Type B pancreatic cell (in vitro differentiated cells): ENCODE data around the gene SLC22A3. TPM values are rescaled to one million over a fixed set of nuclear protein-coding genes. Genes with fewer than 3 reads are reported as not detected.

ENCODE experiments used
- DNase-seq: peaks from one replicate; pipeline ENCODE4 v3.0.0; 2021; ENCODE audit warnings: mixed read lengths; ENCODE audit not compliant: unreplicated experiment; ENCODE audit errors: extremely low spot score
- H3K27ac Mint-ChIP-seq: 2 replicates; pipeline ENCODE4 v1.8.0; 2021; ENCODE audit warnings: mild to moderate bottlenecking, mixed read lengths
- H3K27me3 Mint-ChIP-seq: 2 replicates; pipeline ENCODE4 v1.8.0; 2021; ENCODE audit warnings: mixed read lengths
- H3K36me3 Mint-ChIP-seq: 2 replicates; pipeline ENCODE4 v1.8.0; 2021; ENCODE audit warnings: mixed read lengths
- H3K4me1 Mint-ChIP-seq: one replicate; pipeline ENCODE4 v1.8.0; 2021; ENCODE audit warnings: mixed read lengths; ENCODE audit not compliant: unreplicated experiment
- H3K4me3 Mint-ChIP-seq: 2 replicates; pipeline ENCODE4 v1.8.0; 2021; ENCODE audit warnings: mild to moderate bottlenecking, mixed read lengths
- H3K9me3 Mint-ChIP-seq: 2 replicates; pipeline ENCODE4 v1.8.0; 2021; ENCODE audit warnings: mixed read lengths
- total RNA-seq: library from RNA; stranded (reverse); gene quantifications from 2 replicates; pipeline ENCODE4 v1.2.1, GENCODE V29; 2021; ENCODE audit warnings: low replicate concordance
- TF ChIP-seq, protein P1 (sequence below): fragments of 200-600 bp; sonication (generic); conservative IDR thresholded peaks from 2 replicates; pipeline ENCODE4 v1.5.0; 2021; ENCODE audit warnings: antibody characterized with exemption, mild to moderate bottlenecking

The SLC22A3 gene
- total RNA-seq, 1 donor from 2014 or later = 0.87 TPM

- TF ChIP-seq, protein P1, sequence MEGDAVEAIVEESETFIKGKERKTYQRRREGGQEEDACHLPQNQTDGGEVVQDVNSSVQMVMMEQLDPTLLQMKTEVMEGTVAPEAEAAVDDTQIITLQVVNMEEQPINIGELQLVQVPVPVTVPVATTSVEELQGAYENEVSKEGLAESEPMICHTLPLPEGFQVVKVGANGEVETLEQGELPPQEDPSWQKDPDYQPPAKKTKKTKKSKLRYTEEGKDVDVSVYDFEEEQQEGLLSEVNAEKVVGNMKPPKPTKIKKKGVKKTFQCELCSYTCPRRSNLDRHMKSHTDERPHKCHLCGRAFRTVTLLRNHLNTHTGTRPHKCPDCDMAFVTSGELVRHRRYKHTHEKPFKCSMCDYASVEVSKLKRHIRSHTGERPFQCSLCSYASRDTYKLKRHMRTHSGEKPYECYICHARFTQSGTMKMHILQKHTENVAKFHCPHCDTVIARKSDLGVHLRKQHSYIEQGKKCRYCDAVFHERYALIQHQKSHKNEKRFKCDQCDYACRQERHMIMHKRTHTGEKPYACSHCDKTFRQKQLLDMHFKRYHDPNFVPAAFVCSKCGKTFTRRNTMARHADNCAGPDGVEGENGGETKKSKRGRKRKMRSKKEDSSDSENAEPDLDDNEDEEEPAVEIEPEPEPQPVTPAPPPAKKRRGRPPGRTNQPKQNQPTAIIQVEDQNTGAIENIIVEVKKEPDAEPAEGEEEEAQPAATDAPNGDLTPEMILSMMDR = no peak
- H3K9me3 Mint-ChIP-seq = no peaks in the 10 kb centered on the region
- H3K36me3 Mint-ChIP-seq = no peaks in the 10 kb centered on the region
- H3K27me3 Mint-ChIP-seq = no peaks in the 10 kb centered on the region
- no peak for DNase-seq
- H3K4me3 Mint-ChIP-seq = no peak overlapping the region
- no peak overlapping the region for H3K27ac Mint-ChIP-seq
- H3K4me1 Mint-ChIP-seq = peaks cover 17% of the 10 kb centered on the region
These were observed 81.4 kb downstream of the SLC22A3 start for GRCh38 chr6:160429620-160429895.

- DNase-seq = no peak
- Mint-ChIP-seq H3K36me3 (no peaks in the 10 kb centered on the region), H3K9me3 (no peaks in the 10 kb centered on the region), H3K27ac (no peak overlapping the region), H3K4me1 (peaks cover 17% of the 10 kb centered on the region), H3K27me3 (peaks cover 3% of the 10 kb centered on the region), H3K4me3 (no peak overlapping the region)
- TF ChIP-seq, protein P1 = no peak
These were observed 82.0 kb downstream of the SLC22A3 start for GRCh38 chr6:160430203-160430602.

DNA sequence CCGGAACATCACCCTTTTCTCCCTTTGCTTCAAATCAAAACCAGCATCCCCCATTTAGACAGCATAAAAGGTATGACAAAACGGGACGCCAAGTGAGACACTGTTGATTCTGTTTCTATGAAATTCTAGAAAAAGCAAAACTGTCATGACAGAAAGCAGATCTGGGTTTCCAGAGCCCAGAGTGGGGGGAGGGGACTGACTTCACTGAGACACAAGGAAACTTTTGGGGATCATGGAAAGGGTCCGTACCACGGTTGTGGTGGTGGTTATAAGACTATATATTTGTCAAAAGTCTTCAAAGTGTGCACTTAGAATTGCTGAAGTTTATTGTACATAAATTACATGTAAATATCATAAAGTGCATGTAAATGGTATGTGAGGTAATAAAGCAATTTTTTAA is 82.6 kb downstream of the SLC22A3 start:
- TF ChIP-seq, protein P1 = no peak
- Mint-ChIP-seq H3K4me1 (peaks cover 17% of the 10 kb centered on the region), H3K4me3 (no peak overlapping the region), H3K27me3 (peaks cover 8% of the 10 kb centered on the region), H3K27ac (no peak overlapping the region), H3K9me3 (no peaks in the 10 kb centered on the region), H3K36me3 (no peaks in the 10 kb centered on the region)
- no peak for DNase-seq

- Mint-ChIP-seq H3K4me3 (no peak overlapping the region), H3K4me1 (peaks cover 17% of the 10 kb centered on the region), H3K36me3 (no peaks in the 10 kb centered on the region), H3K9me3 (no peaks in the 10 kb centered on the region), H3K27ac (no peak overlapping the region), H3K27me3 (peaks cover 10% of the 10 kb centered on the region)
- TF ChIP-seq, protein P1 = no peak
- no peak for DNase-seq
These were observed 83.0 kb downstream of the SLC22A3 start for GRCh38 chr6:160431226-160431625.

- H3K4me1 Mint-ChIP-seq = peaks cover 17% of the 10 kb centered on the region
- H3K9me3 Mint-ChIP-seq = no peaks in the 10 kb centered on the region
- no peaks in the 10 kb centered on the region for H3K36me3 Mint-ChIP-seq
- H3K4me3 Mint-ChIP-seq = no peak overlapping the region
- DNase-seq = no peak
- H3K27me3 Mint-ChIP-seq = peaks cover 13% of the 10 kb centered on the region
- no peak overlapping the region for H3K27ac Mint-ChIP-seq
- TF ChIP-seq, protein P1 = no peak
These were observed 83.7 kb downstream of the SLC22A3 start for GRCh38 chr6:160431791-160432404.

DNA sequence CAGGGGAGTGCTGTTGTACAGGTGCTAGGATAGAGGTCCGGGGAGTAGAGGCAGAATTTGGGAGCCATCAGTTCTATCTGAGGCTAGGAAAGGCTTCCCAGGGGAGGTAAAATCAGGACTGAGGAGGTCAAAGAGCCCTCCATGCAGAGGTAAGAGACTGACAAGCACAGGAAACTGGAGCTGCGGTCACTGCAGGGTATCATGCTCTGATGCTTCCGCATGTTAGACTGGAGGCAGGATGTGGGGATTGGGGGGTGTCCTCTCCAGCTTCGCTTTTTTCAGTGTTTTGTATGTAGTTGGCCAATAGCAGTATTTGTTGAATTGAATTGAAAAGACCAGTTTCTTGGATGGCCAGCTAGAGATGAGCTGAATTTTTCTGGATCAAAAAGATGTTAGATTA is 87.8 kb downstream of the SLC22A3 start:
- Mint-ChIP-seq H3K4me1 (peaks cover 4% of the 10 kb centered on the region), H3K9me3 (no peaks in the 10 kb centered on the region), H3K4me3 (no peak overlapping the region), H3K27me3 (peaks cover 26% of the 10 kb centered on the region), H3K27ac (no peak overlapping the region), H3K36me3 (no peaks in the 10 kb centered on the region)
- DNase-seq = no peak
- TF ChIP-seq, protein P1 = no peak
